Right lobe of liver (tissue), 4 donors: ENCODE results near the gene AFDN.

ENCODE experiments used
- CTCF ChIP-seq, 4 donors: fragments of 200-600 bp in 3 of 4; fragments of 450-650 bp in 1 of 4; IDR thresholded peaks; one replicate each; pipeline versions ENCODE4 v1.5.1 to v1.8.0; 2016 to 2022; ENCODE audit warnings: antibody characterized with exemption in 4 of 4, mild to moderate bottlenecking in 2 of 4
- POLR2A ChIP-seq: fragments of 450-650 bp; IDR thresholded peaks from one replicate; pipeline ENCODE4 v1.6.1; 2017; ENCODE audit warnings: antibody characterized with exemption, mild to moderate bottlenecking
- donor health status: DM: no; HTN: no; CAD: no.
- donor health status: DM: no; HTN: no; CAD: no.
- donor health status: DM: no; HTN: yes; CAD: no.

- TF ChIP-seq CTCF (IDR thresholded peaks at IDR 0.05) (no peak), POLR2A (no peak)
These were observed 192.0 kb downstream of the AFDN start for GRCh38 chr6:168018664-168019063.
